Activated CD4-positive, alpha-beta T cell treated with anti-CD3 and anti-CD28 coated beads, Interleukin-2, Interleukin-6, amounts not matched to agents 100 ng/mL and 50 ng/mL, durations not matched to agents 16 hours and 8 hours (primary cell): ENCODE measurements around the gene TLX2.

Experiments used
- DNase-seq: peaks from one replicate; pipeline ENCODE4 v3.0.0-alpha.2; 2020

Gene TLX2

GRCh38 chr2:74497777-74498499 is 16.3 kb upstream of the TLX2 start:
- DNase-seq = no peak

- peak; percentile 67 for DNase-seq
Measured at GRCh38 chr2:74498500-74499266, 15.6 kb upstream of the TLX2 start.

GRCh38 chr2:74499267-74499939 is 14.8 kb upstream of the TLX2 start, which contains the start of gene LBX2:
LBX2 (minus strand) TSS chr2:74499603; CDS start chr2:74499537, 66 bp downstream.
- DNase-seq = peak; percentile 46

GRCh38 chr2:74499940-74500577 is 14.2 kb upstream of the TLX2 start:
- no peak for DNase-seq

GRCh38 chr2:74500578-74500946 is 13.7 kb upstream of the TLX2 start:
- DNase-seq = no peak

GRCh38 chr2:74501335-74502071 is 12.7 kb upstream of the TLX2 start:
- DNase-seq = no peak

GRCh38 chr2:74502147-74502719 is 12.0 kb upstream of the TLX2 start:
- DNase-seq = no peak

- peak; percentile 80 for DNase-seq
Measured at GRCh38 chr2:74502720-74503505, 11.3 kb upstream of the TLX2 start.

GRCh38 chr2:74503506-74504475 is 10.5 kb upstream of the TLX2 start:
- no peak for DNase-seq

GRCh38 chr2:74504591-74504990 is 9.7 kb upstream of the TLX2 start:
- no peak for DNase-seq

- no peak for DNase-seq
Measured at GRCh38 chr2:74505448-74506246, 8.6 kb upstream of the TLX2 start.

GRCh38 chr2:74507145-74507925 is 6.9 kb upstream of the TLX2 start, which contains the start of gene PCGF1:
PCGF1 (minus strand) TSS chr2:74507695; CDS start chr2:74507668, 27 bp downstream.
- peak; percentile 98 for DNase-seq

- DNase-seq = no peak
Measured at GRCh38 chr2:74507926-74508520, 6.2 kb upstream of the TLX2 start.

- DNase-seq = no peak
Measured at GRCh38 chr2:74510272-74510671, 4.0 kb upstream of the TLX2 start.

GRCh38 chr2:74511104-74511989 is 2.9 kb upstream of the TLX2 start:
- no peak for DNase-seq

GRCh38 chr2:74512744-74513604 is 1.3 kb upstream of the TLX2 start:
- no peak for DNase-seq
